GM19043 (cell line): ENCODE data around the gene PDX1.

Experiments
- ATAC-seq: cut with Tn5 transposase; IDR thresholded peaks from one replicate; pipeline ENCODE4 v1.9.1; 2021; ENCODE audit warnings: low read depth; ENCODE audit not compliant: unreplicated experiment

The PDX1 gene

GRCh38 chr13:27969082-27969865, 49.5 kb downstream of the PDX1 start, which contains the start of gene CDX2:
Gene CDX2, minus strand, starts transcription at chr13:27969315. Its CDS starts 309 bp downstream, at chr13:27969006.
- no peak for ATAC-seq

- no peak for ATAC-seq
These were observed 50.0 kb downstream of the PDX1 start for GRCh38 chr13:27969866-27970229.

- ATAC-seq, result no peak
These were observed 50.8 kb downstream of the PDX1 start for GRCh38 chr13:27970382-27971235.

GRCh38 chr13:27971236-27971645, 51.4 kb downstream of the PDX1 start:
- ATAC-seq, result no peak

GRCh38 chr13:27971776-27972477, 52.1 kb downstream of the PDX1 start:
- ATAC-seq, result no peak

GRCh38 chr13:27972478-27972820, 52.6 kb downstream of the PDX1 start:
- ATAC-seq, result no peak

GRCh38 chr13:27973291-27973690, 53.5 kb downstream of the PDX1 start:
- ATAC-seq, result no peak

- ATAC-seq, result no peak
These were observed 54.3 kb downstream of the PDX1 start for GRCh38 chr13:27973961-27974662.
